Pancreas (tissue), 10 donors: ENCODE results near the gene ZMIZ1. TPM values are rescaled to one million over a fixed set of nuclear protein-coding genes. Genes with fewer than 3 reads are reported as not detected.
A peak's percentile ranks its signal among the peaks of the same experiment; 100 is the strongest.

Experiments
- ATAC-seq, 4 donors: fragments of 200-7000 bp; cut with Tn5 transposase; one replicate each; pipeline versions ENCODE4 v1.8.0 to v1.9.1; 2020; ENCODE audit warnings: mild to moderate bottlenecking in 4 of 4, moderate library complexity in 4 of 4
- DNase-seq, 6 donors: peaks; one replicate each; pipeline ENCODE4 v3.0.0-alpha.2; 2020
- FAIRE-seq: peaks from 2 replicates; lab custom pipeline; 2012; peaks lifted over from hg19 to GRCh38; lab: Jason Lieb, UNC
- H3K27ac ChIP-seq, 4 donors: fragments of 200-600 bp; sonication (generic); 1 replicate in 3 of 4; 2 replicates in 1 of 4; pipeline versions ENCODE4 v1.5.0 to v1.8.0; 2020
- H3K27me3 ChIP-seq, 4 donors: fragments of 200-600 bp; one replicate each; pipeline ENCODE4 v1.8.0; 2021
- H3K36me3 ChIP-seq, 3 donors: fragments of 200-600 bp; sonication (generic) in 1 of 3; one replicate each; pipeline versions ENCODE4 v1.5.0 to v1.8.0; 2020 to 2021
- H3K4me1 ChIP-seq, 3 donors: fragments of 200-600 bp; one replicate each; pipeline ENCODE4 v1.8.0; 2021
- H3K4me3 ChIP-seq, 4 donors: fragments of 200-600 bp; sonication (generic) in 2 of 4; one replicate each; pipeline versions ENCODE4 v1.5.0 to v1.8.0; 2020 to 2021
- H3K9me3 ChIP-seq, 4 donors: fragments of 200-600 bp; one replicate each; pipeline ENCODE4 v1.8.0; 2021
- WGBS, 2 donors: extraction: QIAGEN DNeasy Blood & Tissue Kit; methylation state at CpG; one replicate each; pipeline ENCODE4 v1.1.7; 2013; 5-methylcytosine and 5-hydroxymethylcytosine counted together
- intact Hi-C, 3 donors: fragments of 100-400 bp; cut with DNase I; formaldehyde crosslinking; loops; one replicate each; pipeline versions ENCODE4 v1.11.1 to v1.14.2; 2022
- polyA plus RNA-seq, 2 donors: library from polyadenylated mRNA; stranded (reverse); fragments of 200-250 nt; gene quantifications; one replicate each; pipeline ENCODE4 v1.2.3, GENCODE V29; 2013
- total RNA-seq, 6 donors: library from RNA; stranded (reverse); fragmentation: NEBNext Ultra II Directional in 4 of 6; extraction: Animal tissue kit (Norgen Biotek cat#: 25700) in 4 of 6; gene quantifications; one replicate each; pipeline versions ENCODE4 v1.2.1 to v1.2.4, GENCODE V29; 2021 to 2023
- TF ChIP-seq, protein P1 (sequence below), 4 donors: fragments of 200-600 bp; sonication (generic) in 3 of 4; IDR thresholded peaks; one replicate each; pipeline versions ENCODE4 v1.5.0 to v1.8.0; 2021; ENCODE audit warnings: antibody characterized with exemption in 4 of 4
- donor health status: healthy with polysubstance abuse.
- donor health status: DM: no; HTN: no; CAD: no; lungs with moderate emphysema.
- donor health status: DM: no; HTN: no; CAD: no.
- donor health status: control.
- donor health status: control.
- donor health status: Bipolar disorder and iron deficiency.
- donor health status: DM: yes; HTN: yes; CAD: no.
- donor health status: DM: no; HTN: no; CAD: no.
- donor health status: DM: no; HTN: no; CAD: no.
- donor health status: DM: yes; HTN: yes; CAD: no.

Gene ZMIZ1
- total and polyA plus RNA-seq, 8 donors = 14.5 to 45.0 (median 21.9) TPM

GRCh38 chr10:79095316-79095715 is 26.6 kb downstream of the ZMIZ1 start:
- Histone ChIP-seq H3K4me3 (no peak overlapping the region), H3K27ac (peak overlapping the region in 2 of 4 donors; percentile 70 to 83), H3K9me3 (no peaks in the 10 kb centered on the region), H3K36me3 (no peaks in the 10 kb centered on the region), H3K27me3 (no peaks in the 10 kb centered on the region), H3K4me1 (peaks cover 37 to 47% (median 39%) of the 10 kb centered on the region in 3 donors)
- ATAC-seq = no peak
- TF ChIP-seq, protein P1, sequence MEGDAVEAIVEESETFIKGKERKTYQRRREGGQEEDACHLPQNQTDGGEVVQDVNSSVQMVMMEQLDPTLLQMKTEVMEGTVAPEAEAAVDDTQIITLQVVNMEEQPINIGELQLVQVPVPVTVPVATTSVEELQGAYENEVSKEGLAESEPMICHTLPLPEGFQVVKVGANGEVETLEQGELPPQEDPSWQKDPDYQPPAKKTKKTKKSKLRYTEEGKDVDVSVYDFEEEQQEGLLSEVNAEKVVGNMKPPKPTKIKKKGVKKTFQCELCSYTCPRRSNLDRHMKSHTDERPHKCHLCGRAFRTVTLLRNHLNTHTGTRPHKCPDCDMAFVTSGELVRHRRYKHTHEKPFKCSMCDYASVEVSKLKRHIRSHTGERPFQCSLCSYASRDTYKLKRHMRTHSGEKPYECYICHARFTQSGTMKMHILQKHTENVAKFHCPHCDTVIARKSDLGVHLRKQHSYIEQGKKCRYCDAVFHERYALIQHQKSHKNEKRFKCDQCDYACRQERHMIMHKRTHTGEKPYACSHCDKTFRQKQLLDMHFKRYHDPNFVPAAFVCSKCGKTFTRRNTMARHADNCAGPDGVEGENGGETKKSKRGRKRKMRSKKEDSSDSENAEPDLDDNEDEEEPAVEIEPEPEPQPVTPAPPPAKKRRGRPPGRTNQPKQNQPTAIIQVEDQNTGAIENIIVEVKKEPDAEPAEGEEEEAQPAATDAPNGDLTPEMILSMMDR (IDR thresholded peaks at IDR 0.05) = no peak
- DNase-seq = no peak
- 71 to 77% methylated on average over 11 of the region's 11 CpGs for WGBS, 2 donors
- no peak for FAIRE-seq
- intact Hi-C loops = no loop called here

DNA sequence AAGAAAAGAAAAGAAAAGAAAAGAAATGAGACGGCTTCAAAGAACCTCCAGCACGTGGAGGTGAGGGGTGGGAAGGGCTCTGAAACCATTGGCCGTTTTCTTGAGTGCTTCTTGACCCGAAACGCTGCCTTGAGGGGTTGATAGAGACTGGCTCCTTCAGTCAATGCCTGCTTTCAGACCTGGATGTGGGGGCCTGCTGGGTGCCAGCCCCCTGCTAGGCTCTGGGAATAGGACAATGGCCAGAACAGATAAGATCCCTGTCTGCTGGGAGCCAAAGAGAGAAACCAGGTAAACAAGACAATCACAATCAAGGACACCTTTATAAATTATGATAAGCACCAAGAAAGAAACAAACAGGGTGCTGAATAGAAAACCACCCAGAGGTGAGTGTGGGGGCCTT is 27.7 kb downstream of the ZMIZ1 start:
- Histone ChIP-seq H3K36me3 (no peaks in the 10 kb centered on the region), H3K4me3 (no peak overlapping the region), H3K9me3 (no peaks in the 10 kb centered on the region), H3K4me1 (peaks cover 43 to 55% (median 47%) of the 10 kb centered on the region in 3 donors), H3K27ac (peak overlapping the region in 2 of 4 donors; percentile 2 to 49), H3K27me3 (no peaks in the 10 kb centered on the region)
- intact Hi-C loops = no loop called here
- FAIRE-seq (no peak), ATAC-seq (no peak), DNase-seq (no peak)
- WGBS, 2 donors = 72% methylated on average over 5 of the region's 5 CpGs
- TF ChIP-seq, protein P1 (IDR thresholded peaks at IDR 0.05) = no peak

DNA sequence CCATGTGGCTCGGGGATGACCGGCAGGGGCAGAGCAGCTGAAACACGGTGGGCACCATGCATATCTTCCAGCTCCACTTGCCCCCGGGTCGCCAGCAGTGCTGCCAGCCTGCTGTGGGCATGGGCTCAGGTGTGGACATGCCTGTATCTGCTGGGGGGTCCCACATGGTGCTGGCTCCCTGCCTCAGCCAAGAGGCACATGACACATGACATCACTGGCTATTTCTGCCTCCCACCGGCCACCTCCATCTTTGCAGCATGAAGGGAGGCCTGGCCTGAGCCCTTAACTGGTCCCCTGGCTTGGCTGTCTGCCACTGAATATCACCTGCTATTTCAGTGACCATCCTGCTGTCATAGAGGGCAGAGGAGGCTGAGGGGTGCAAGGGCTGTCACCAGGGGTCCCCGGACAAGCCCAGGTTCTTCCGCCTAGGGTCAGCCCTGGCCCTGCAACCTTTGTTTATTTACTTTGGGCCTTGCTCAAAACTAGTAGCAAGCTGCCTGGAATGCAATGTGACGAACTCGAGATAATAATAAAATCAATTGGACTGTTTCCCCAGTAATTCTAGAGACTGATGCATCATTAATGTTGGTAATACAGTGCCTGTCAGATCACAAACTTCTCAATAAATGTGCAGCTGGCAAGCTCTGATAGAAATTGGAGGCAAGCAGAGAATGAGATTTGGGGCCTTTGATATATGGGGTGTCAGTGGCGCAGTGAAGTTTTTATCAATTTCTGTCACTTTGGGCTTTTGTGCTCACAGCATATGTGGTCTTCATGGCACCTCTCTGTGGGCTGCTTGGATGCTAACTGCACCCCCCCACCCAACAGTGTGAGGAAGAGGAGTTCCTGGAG is 28.5 kb downstream of the ZMIZ1 start:
- 39 to 42% methylated on average over 11 of the region's 11 CpGs for WGBS, 2 donors
- Histone ChIP-seq H3K4me3 (no peak overlapping the region), H3K4me1 (peaks cover 50 to 63% (median 54%) of the 10 kb centered on the region in 3 donors), H3K27ac (peak overlapping the region in 2 of 4 donors; percentile 4 to 49), H3K27me3 (no peaks in the 10 kb centered on the region), H3K36me3 (no peaks in the 10 kb centered on the region), H3K9me3 (no peaks in the 10 kb centered on the region)
- intact Hi-C loops = no loop called here
- FAIRE-seq = no peak
- TF ChIP-seq, protein P1 (IDR thresholded peaks at IDR 0.05) = no peak
- peak in 2 of 6 donors; percentile 39 to 58 for DNase-seq
- ATAC-seq = peak in 3 of 4 donors; percentile 3 to 17 (median 8)

GRCh38 chr10:79098061-79098460 is 29.3 kb downstream of the ZMIZ1 start:
- FAIRE-seq = no peak
- H3K9me3 ChIP-seq = no peaks in the 10 kb centered on the region
- peaks cover 54 to 67% (median 59%) of the 10 kb centered on the region in 3 donors for H3K4me1 ChIP-seq
- WGBS, 2 donors = 94% methylated on average over 5 of the region's 5 CpGs
- no peak overlapping the region for H3K27ac ChIP-seq
- TF ChIP-seq, protein P1 (IDR thresholded peaks at IDR 0.05) = no peak
- H3K36me3 ChIP-seq = no peaks in the 10 kb centered on the region
- H3K4me3 ChIP-seq = no peak overlapping the region
- intact Hi-C loops = no loop called here
- no peaks in the 10 kb centered on the region for H3K27me3 ChIP-seq
- DNase-seq = peak in 1 of 6 donors; percentile 46
- no peak for ATAC-seq

DNA sequence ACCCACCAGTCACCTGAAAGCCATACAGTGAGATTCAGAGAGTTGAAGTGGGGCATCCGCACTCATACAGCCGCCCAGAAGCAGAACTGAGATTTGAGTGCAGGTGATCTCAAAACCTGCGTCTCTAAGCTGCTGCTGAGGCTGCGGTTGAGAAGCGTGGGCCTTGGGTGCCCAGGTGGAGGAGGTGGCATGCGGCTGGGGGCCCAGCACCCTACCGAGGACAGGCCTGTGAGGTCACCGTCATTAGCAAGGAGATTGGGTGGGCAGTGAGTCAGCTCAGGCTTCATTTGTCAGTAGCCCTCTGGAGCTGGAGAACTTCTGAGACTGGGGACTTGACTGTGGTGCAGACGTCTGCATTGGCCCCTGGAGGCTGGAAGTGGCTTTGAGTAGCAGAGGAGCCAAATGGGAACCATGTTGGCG is 29.8 kb downstream of the ZMIZ1 start:
- Histone ChIP-seq H3K4me3 (no peak overlapping the region), H3K27ac (no peak overlapping the region), H3K4me1 (peaks cover 51 to 67% (median 54%) of the 10 kb centered on the region in 3 donors), H3K9me3 (no peaks in the 10 kb centered on the region), H3K36me3 (no peaks in the 10 kb centered on the region), H3K27me3 (no peaks in the 10 kb centered on the region)
- TF ChIP-seq, protein P1 (IDR thresholded peaks at IDR 0.05) = no peak
- FAIRE-seq (no peak), DNase-seq (peak in 1 of 6 donors; percentile 41), ATAC-seq (no peak)
- intact Hi-C loops = no loop called here
- WGBS, 2 donors = 90 to 94% methylated on average over 10 of the region's 10 CpGs
